A549 (cell line): Measurements from ENCODE around the gene OR2Y1. TPM values are rescaled to one million over a fixed set of nuclear protein-coding genes. Genes with fewer than 3 reads are reported as not detected.

Source experiments
- ATAC-seq, 2 experiments: fragments of 200-7000 bp in 1 of 2; fragments of >200 bp in 1 of 2; cut with Nextera tagmentation in 1 of 2; cut with Tn5 transposase in 1 of 2; 3 replicates each; pipeline versions ENCODE4 v1.8.0 to v1.9.1; 2018 to 2020; ENCODE audit warnings: mild to moderate bottlenecking in 1 of 2, moderate library complexity in 1 of 2
- CTCF ChIA-PET: fragments of 300-600 bp; sonication (Branson Sonifier 250); formaldehyde crosslinking; extraction: SDS; loops from one replicate; lab custom pipeline; 2021; ENCODE audit warnings: antibody characterized with exemption, inconsistent platforms; lab: Yijun Ruan, JAX
- POLR2A ChIA-PET: fragments of 350-600 bp; formaldehyde crosslinking; extraction: SDS; loops from one replicate; lab custom pipeline; 2021; ENCODE audit warnings: antibody characterized with exemption, inconsistent platforms; lab: Yijun Ruan, JAX
- DNase-seq, 2 experiments: peaks; one replicate each; pipeline versions ENCODE4 v3.0.0 to v3.0.0-alpha.2; 2011 to 2016; ENCODE audit warnings: low read depth in 1 of 2, low spot score in 1 of 2
- FAIRE-seq: peaks from 2 replicates; lab custom pipeline; 2011; peaks lifted over from hg19 to GRCh38; lab: Jason Lieb, UNC
- H3K27ac ChIP-seq, 2 experiments: fragments of >200 bp; sonication (Bioruptor Twin); formaldehyde crosslinking; 3 replicates each; pipeline ENCODE4 v1.5.1; 2016 to 2017
- H3K4me1 ChIP-seq: fragments of >200 bp; sonication (Bioruptor Twin); formaldehyde crosslinking; 3 replicates; pipeline ENCODE4 v1.6.1; 2016
- H3K4me2 ChIP-seq: fragments of >200 bp; sonication (Bioruptor Twin); formaldehyde crosslinking; 3 replicates; pipeline ENCODE4 v1.6.1; 2016
- H3K4me3 ChIP-seq: fragments of >200 bp; sonication (Bioruptor Twin); formaldehyde crosslinking; 3 replicates; pipeline ENCODE4 v1.5.1; 2016
- H3K9me3 ChIP-seq: fragments of >200 bp; sonication (Bioruptor Twin); formaldehyde crosslinking; 3 replicates; pipeline ENCODE4 v1.6.1; 2016
- ATOH8 ChIP-seq: fragments of 250-450 bp; sonication (Bioruptor Pico); IDR thresholded peaks from 2 replicates; pipeline ENCODE4 v1.5.0; 2020; ENCODE audit warnings: low read depth, mild to moderate bottlenecking, moderate library complexity
- BHLHE40 ChIP-seq: IDR thresholded peaks from 2 replicates; pipeline ENCODE4 v1.6.1; 2012; ENCODE audit warnings: low read depth, low read length, inconsistent platforms
- CBX2 ChIP-seq: fragments of 200-600 bp; sonication (generic); IDR thresholded peaks from 2 replicates; pipeline ENCODE4 v1.6.1; 2016; ENCODE audit warnings: low read depth, mild to moderate bottlenecking, borderline replicate concordance
- CHD4 ChIP-seq: fragments of 200-600 bp; sonication (generic); IDR thresholded peaks from 2 replicates; pipeline ENCODE4 v1.6.1; 2016; ENCODE audit warnings: antibody characterized with exemption, mild to moderate bottlenecking, borderline replicate concordance
- E2F6 ChIP-seq: IDR thresholded peaks from 2 replicates; pipeline ENCODE4 v1.6.1; 2012; ENCODE audit warnings: low read depth, borderline replicate concordance
- EP300 ChIP-seq, 2 experiments: fragments of >200 bp; sonication (Bioruptor Twin); formaldehyde crosslinking; IDR thresholded peaks; 2 replicates in 1 of 2; 3 replicates in 1 of 2; pipeline ENCODE4 v1.6.1; 2016 to 2017
- FOSB ChIP-seq: fragments of 250-450 bp; sonication (Bioruptor Pico); IDR thresholded peaks from 2 replicates; pipeline ENCODE4 v1.5.0; 2020; ENCODE audit warnings: mild to moderate bottlenecking, moderate library complexity
- FOSL2 ChIP-seq, 2 experiments: fragments of 450-650 bp in 1 of 2; fragments of >200 bp in 1 of 2; sonication (Bioruptor Twin) in 1 of 2; formaldehyde crosslinking; IDR thresholded peaks; 2 replicates each; pipeline versions ENCODE4 v1.5.0 to v1.6.1; 2016 to 2020; ENCODE audit warnings: mild to moderate bottlenecking in 1 of 2, moderate library complexity in 1 of 2
- FOXS1 ChIP-seq: fragments of 250-450 bp; sonication (Bioruptor Pico); IDR thresholded peaks from 2 replicates; pipeline ENCODE4 v1.5.0; 2020; ENCODE audit warnings: mild to moderate bottlenecking, moderate library complexity
- HDAC2 ChIP-seq: fragments of 200-600 bp; sonication (generic); IDR thresholded peaks from 2 replicates; pipeline ENCODE4 v1.6.1; 2016
- HES2 ChIP-seq: fragments of >200 bp; sonication (Bioruptor Twin); formaldehyde crosslinking; IDR thresholded peaks from 2 replicates; pipeline ENCODE4 v1.6.1; 2016
- HOXA7 ChIP-seq: fragments of 250-450 bp; sonication (Bioruptor Pico); IDR thresholded peaks from 2 replicates; pipeline ENCODE4 v1.5.0; 2020; ENCODE audit warnings: mild to moderate bottlenecking, moderate library complexity
- JUN ChIP-seq, 2 experiments: fragments of >200 bp; sonication (Bioruptor Twin); formaldehyde crosslinking; IDR thresholded peaks; 2 replicates in 1 of 2; 3 replicates in 1 of 2; pipeline ENCODE4 v1.6.1; 2016 to 2017
- JUNB ChIP-seq: fragments of >200 bp; sonication (Bioruptor Twin); formaldehyde crosslinking; IDR thresholded peaks from 2 replicates; pipeline ENCODE4 v1.6.1; 2016
- MAFK ChIP-seq: fragments of 450-650 bp; IDR thresholded peaks from 2 replicates; pipeline ENCODE4 v1.6.1; 2014; ENCODE audit not compliant: partially characterized antibody
- MAZ ChIP-seq: fragments of 150-350 bp; IDR thresholded peaks from 2 replicates; pipeline ENCODE4 v1.6.1; 2014; ENCODE audit warnings: antibody characterized with exemption, low read depth, low read length, borderline replicate concordance
- MYC ChIP-seq: IDR thresholded peaks from 2 replicates; pipeline ENCODE4 v1.6.1; 2012; ENCODE audit warnings: mild to moderate bottlenecking, inconsistent platforms, low read length, improper control_type of control experiment, borderline replicate concordance
- NPAS2 ChIP-seq: fragments of 250-450 bp; sonication (Bioruptor Pico); IDR thresholded peaks from 2 replicates; pipeline ENCODE4 v1.8.0; 2022; ENCODE audit warnings: mild to moderate bottlenecking, moderate library complexity, borderline replicate concordance
- NR3C1 ChIP-seq: fragments of >200 bp; sonication (Bioruptor Twin); formaldehyde crosslinking; IDR thresholded peaks from 3 replicates; pipeline ENCODE4 v1.6.1; 2017
- POLR2A ChIP-seq: IDR thresholded peaks from 2 replicates; pipeline ENCODE4 v1.6.1; 2012; ENCODE audit warnings: mild to moderate bottlenecking, low read length
- POLR2AphosphoS2 ChIP-seq: conservative IDR thresholded peaks from 2 replicates; pipeline ENCODE4 v1.6.1; 2012; ENCODE audit warnings: low read length, improper control_type of control experiment, inconsistent platforms
- RCOR1 ChIP-seq: fragments of 150-350 bp; IDR thresholded peaks from 2 replicates; pipeline ENCODE4 v1.6.1; 2014; ENCODE audit warnings: antibody characterized with exemption, low read length, low read depth
- RFX5 ChIP-seq: fragments of 450-650 bp; IDR thresholded peaks from 2 replicates; pipeline ENCODE4 v1.7.1; 2014; ENCODE audit warnings: antibody characterized with exemption, mild to moderate bottlenecking, moderate library complexity
- SMC3 ChIP-seq: fragments of >200 bp; sonication (Bioruptor Twin); formaldehyde crosslinking; IDR thresholded peaks from 3 replicates; pipeline ENCODE4 v1.6.1; 2018; ENCODE audit warnings: inconsistent platforms
- TP53 ChIP-seq: fragments of 250-450 bp; sonication (Bioruptor Pico); IDR thresholded peaks from 2 replicates; pipeline ENCODE4 v1.5.0; 2021; ENCODE audit warnings: mild to moderate bottlenecking, moderate library complexity
- ZSCAN20 ChIP-seq: fragments of 250-450 bp; sonication (Bioruptor Pico); IDR thresholded peaks from 2 replicates; pipeline ENCODE4 v1.8.0; 2022; ENCODE audit warnings: mild to moderate bottlenecking, moderate library complexity
- WGBS: methylation state at CpG from one replicate; pipeline ENCODE4 v1.1.6; 2017; ENCODE audit errors: missing lambda C conversion rate; 5-methylcytosine and 5-hydroxymethylcytosine counted together
- polyA plus RNA-seq, 4 experiments: library from polyadenylated mRNA; depleted of rRNA in 3 of 4; stranded (reverse); fragments of >200 nt; fragmentation: RNase III in 1 of 4; extraction: RNeasy Plus Mini Kit Qiagen cat#74134 plus additional on column Dnase treatment in 1 of 4; gene quantifications; 2 replicates in 3 of 4; 3 replicates in 1 of 4; pipeline ENCODE4 v1.2.3, GENCODE V29; 2011 to 2017
- TF ChIP-seq, protein P1 (sequence below): fragments of 150-350 bp; IDR thresholded peaks from 2 replicates; pipeline ENCODE4 v1.6.1; 2014; ENCODE audit warnings: low read depth, mild to moderate bottlenecking, low read length
- TF ChIP-seq, protein P2 (sequence below): fragments of 200-600 bp; sonication (generic); IDR thresholded peaks from 2 replicates; pipeline ENCODE4 v1.6.1; 2016; ENCODE audit warnings: antibody characterized with exemption, mild to moderate bottlenecking, moderate library complexity

The OR2Y1 gene
- polyA plus RNA-seq, 2 of the 4 experiments (the other 2 are of a cell fraction) = not detected

GRCh38 chr5:180779985-180780610, 40.2 kb upstream of the OR2Y1 start:
- Histone ChIP-seq H3K9me3 (no peaks in the 10 kb centered on the region), H3K4me1 (peaks cover 5% of the 10 kb centered on the region), H3K4me3 (no peak overlapping the region), H3K27ac (no peak overlapping the region)
- no peak for FAIRE-seq
- ATAC-seq = no peak
- DNase-seq = no peak
- 63% methylated on average over 10 of the region's 10 CpGs for WGBS
- ChIA-PET CTCF (interaction anchor here (0.8 kb wide), 1 partner anchor 13 kb away, joined by 3 read pairs; no protein-coding TSS in a partner anchor), POLR2A (no interaction called here)
- TF ChIP-seq POLR2A (no peak), JUNB (no peak), HDAC2 (no peak), TP53 (CRISPR knock-in tag) (no peak), FOSB (CRISPR knock-in tag) (no peak), RFX5 (no peak), ATOH8 (CRISPR knock-in tag) (no peak), MAZ (no peak), HOXA7 (CRISPR knock-in tag) (no peak), JUN (IDR thresholded peaks at IDR 0.05) (no peak), CHD4 (no peak), HES2 (no peak), POLR2AphosphoS2 (no peak), NR3C1 (no peak), EP300 (IDR thresholded peaks at IDR 0.05) (no peak), FOXS1 (CRISPR knock-in tag) (no peak), MYC (no peak)
- TF ChIP-seq, protein P1, sequence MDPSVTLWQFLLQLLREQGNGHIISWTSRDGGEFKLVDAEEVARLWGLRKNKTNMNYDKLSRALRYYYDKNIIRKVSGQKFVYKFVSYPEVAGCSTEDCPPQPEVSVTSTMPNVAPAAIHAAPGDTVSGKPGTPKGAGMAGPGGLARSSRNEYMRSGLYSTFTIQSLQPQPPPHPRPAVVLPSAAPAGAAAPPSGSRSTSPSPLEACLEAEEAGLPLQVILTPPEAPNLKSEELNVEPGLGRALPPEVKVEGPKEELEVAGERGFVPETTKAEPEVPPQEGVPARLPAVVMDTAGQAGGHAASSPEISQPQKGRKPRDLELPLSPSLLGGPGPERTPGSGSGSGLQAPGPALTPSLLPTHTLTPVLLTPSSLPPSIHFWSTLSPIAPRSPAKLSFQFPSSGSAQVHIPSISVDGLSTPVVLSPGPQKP = no peak
- TF ChIP-seq, protein P2, sequence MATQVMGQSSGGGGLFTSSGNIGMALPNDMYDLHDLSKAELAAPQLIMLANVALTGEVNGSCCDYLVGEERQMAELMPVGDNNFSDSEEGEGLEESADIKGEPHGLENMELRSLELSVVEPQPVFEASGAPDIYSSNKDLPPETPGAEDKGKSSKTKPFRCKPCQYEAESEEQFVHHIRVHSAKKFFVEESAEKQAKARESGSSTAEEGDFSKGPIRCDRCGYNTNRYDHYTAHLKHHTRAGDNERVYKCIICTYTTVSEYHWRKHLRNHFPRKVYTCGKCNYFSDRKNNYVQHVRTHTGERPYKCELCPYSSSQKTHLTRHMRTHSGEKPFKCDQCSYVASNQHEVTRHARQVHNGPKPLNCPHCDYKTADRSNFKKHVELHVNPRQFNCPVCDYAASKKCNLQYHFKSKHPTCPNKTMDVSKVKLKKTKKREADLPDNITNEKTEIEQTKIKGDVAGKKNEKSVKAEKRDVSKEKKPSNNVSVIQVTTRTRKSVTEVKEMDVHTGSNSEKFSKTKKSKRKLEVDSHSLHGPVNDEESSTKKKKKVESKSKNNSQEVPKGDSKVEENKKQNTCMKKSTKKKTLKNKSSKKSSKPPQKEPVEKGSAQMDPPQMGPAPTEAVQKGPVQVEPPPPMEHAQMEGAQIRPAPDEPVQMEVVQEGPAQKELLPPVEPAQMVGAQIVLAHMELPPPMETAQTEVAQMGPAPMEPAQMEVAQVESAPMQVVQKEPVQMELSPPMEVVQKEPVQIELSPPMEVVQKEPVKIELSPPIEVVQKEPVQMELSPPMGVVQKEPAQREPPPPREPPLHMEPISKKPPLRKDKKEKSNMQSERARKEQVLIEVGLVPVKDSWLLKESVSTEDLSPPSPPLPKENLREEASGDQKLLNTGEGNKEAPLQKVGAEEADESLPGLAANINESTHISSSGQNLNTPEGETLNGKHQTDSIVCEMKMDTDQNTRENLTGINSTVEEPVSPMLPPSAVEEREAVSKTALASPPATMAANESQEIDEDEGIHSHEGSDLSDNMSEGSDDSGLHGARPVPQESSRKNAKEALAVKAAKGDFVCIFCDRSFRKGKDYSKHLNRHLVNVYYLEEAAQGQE = no peak
- TF ChIP-seq, all 56 proteins: peak for 0
- no peak overlapping the region for H3K4me2 ChIP-seq

DNA sequence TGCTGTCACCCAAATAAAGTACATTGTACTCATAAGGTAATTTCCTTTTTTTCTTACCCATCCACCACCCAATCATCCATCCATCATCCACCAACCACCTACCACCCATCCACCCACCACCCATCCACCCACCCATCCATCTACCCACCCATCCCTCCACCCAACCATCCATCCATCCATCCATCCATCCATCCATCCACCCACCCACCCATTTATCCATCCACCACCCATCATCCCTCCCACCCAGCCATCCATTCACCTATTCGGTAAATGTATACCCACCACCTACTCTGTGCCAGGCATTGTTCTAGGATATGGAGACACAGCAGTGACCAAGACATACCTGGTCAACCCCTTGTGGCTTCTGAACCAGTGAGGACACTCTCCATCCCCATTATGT, 37.6 kb upstream of the OR2Y1 start:
- Histone ChIP-seq H3K4me1 (no peaks in the 10 kb centered on the region), H3K4me3 (no peak overlapping the region), H3K9me3 (no peaks in the 10 kb centered on the region), H3K27ac (no peak overlapping the region), H3K4me2 (no peak overlapping the region)
- CTCF ChIA-PET = no interaction called here
- no peak for TF ChIP-seq SMC3
- TF ChIP-seq ATOH8 (CRISPR knock-in tag) = no peak
- TF ChIP-seq ZSCAN20 (CRISPR knock-in tag) = no peak
- TF ChIP-seq NPAS2 = no peak
- TF ChIP-seq JUN (IDR thresholded peaks at IDR 0.05) = no peak
- TF ChIP-seq MAFK = no peak
- TF ChIP-seq, protein P1 = no peak
- no peak for TF ChIP-seq EP300 (IDR thresholded peaks at IDR 0.05)
- no peak for TF ChIP-seq BHLHE40
- no peak for TF ChIP-seq HES2
- no peak for TF ChIP-seq E2F6
- no peak for TF ChIP-seq CBX2
- TF ChIP-seq FOSL2 (IDR thresholded peaks at IDR 0.05) = no peak
- TF ChIP-seq FOSL2 (CRISPR knock-in tag; IDR thresholded peaks at IDR 0.05) = no peak
- no peak for TF ChIP-seq RCOR1
- WGBS = 93% methylated on average over 1 of the region's 1 CpG
- DNase-seq = no peak
- no peak for FAIRE-seq
- POLR2A ChIA-PET = no interaction called here
- ATAC-seq = no peak
